Effector memory CD4-positive, alpha-beta T cell (primary cell): Measurements from ENCODE around the gene MPPED1.

Source experiments
- DNase-seq, 3 donors: peaks; one replicate each; pipeline ENCODE4 v3.0.0-alpha.2; 2020
- H3K27ac ChIP-seq: 2 replicates; pipeline ENCODE4 v1.7.0; 2013; ENCODE audit warnings: mild to moderate bottlenecking, low read length, moderate library complexity; ENCODE audit not compliant: insufficient read depth, poor library complexity, severe bottlenecking
- H3K27me3 ChIP-seq: replicated peaks from 2 replicates; pipeline ENCODE4 v1.7.0; 2013; ENCODE audit warnings: mild to moderate bottlenecking, low read length; ENCODE audit not compliant: insufficient read depth, control insufficient read depth, poor library complexity, severe bottlenecking
- H3K36me3 ChIP-seq: 2 replicates; pipeline ENCODE4 v1.7.0; 2013; ENCODE audit warnings: mild to moderate bottlenecking, low read length, moderate library complexity; ENCODE audit not compliant: control insufficient read depth, insufficient read depth
- H3K4me1 ChIP-seq: 2 replicates; pipeline ENCODE4 v1.7.0; 2013; ENCODE audit warnings: low read length, mild to moderate bottlenecking; ENCODE audit not compliant: control insufficient read depth, insufficient read depth, poor library complexity, severe bottlenecking
- H3K4me3 ChIP-seq: 2 replicates; pipeline ENCODE4 v1.7.0; 2013; ENCODE audit warnings: low read length, low read depth, mild to moderate bottlenecking; ENCODE audit not compliant: insufficient read depth, poor library complexity, severe bottlenecking
- H3K9me3 ChIP-seq: 2 replicates; pipeline ENCODE4 v1.7.0; 2013; ENCODE audit warnings: mild to moderate bottlenecking, low read length, moderate library complexity; ENCODE audit not compliant: control insufficient read depth

MPPED1 gene

DNA sequence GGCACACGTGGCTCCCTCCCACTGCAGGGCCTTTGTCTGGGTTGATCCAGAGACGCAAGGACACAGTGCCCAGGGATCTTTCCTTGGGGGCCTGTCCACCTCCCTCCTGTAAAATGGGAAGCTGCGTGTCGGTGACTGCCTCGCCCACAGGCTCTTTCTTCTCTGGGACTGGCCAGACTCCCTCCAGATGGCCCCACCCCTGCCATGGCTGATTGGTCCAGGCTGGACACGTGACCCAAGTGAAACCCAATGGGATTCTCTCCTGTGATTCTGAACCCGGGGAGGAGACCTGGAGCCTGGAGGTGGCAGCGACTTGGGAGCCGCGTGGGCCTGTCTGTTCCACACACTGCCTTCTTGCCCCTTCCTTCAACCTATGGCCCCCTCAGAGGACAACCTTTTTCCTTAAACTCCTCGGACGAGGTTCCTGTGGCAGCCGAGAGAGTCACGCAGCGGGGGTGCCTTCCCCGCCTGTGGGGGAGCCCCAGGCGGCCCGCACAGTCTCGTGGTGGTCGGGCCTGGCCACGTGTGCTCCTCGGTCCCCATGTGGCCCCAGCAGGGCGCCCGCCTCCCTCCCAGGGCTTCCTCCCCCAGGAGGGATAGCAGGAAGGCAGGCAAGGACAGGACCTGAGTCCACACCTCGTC lies 12.4 kb upstream of the MPPED1 start:
- no peaks in the 10 kb centered on the region for H3K36me3 ChIP-seq
- H3K27ac ChIP-seq: no peak overlapping the region
- H3K4me3 ChIP-seq: no peak overlapping the region
- DNase-seq: no peak
- no peaks in the 10 kb centered on the region for H3K27me3 ChIP-seq
- H3K4me1 ChIP-seq: no peaks in the 10 kb centered on the region
- no peaks in the 10 kb centered on the region for H3K9me3 ChIP-seq

DNA sequence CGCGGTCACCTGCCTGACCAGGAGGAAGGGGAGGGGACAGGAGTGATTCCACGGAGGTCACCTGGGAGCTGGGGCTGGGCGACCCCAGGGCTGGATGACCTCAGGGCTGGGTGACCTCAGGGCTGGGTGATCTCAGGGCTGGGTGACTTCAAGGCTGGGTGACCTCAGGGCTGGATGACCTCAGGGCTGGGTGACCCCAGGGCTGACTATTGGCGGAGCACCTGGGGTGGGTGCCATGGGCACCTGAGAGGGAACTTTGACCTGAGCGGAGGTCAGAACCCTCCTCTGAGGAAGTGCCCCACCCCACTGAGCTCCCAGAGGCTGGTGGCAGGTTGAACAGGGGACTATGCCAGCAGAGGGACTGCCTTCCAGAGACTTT lies 11.8 kb upstream of the MPPED1 start:
- Histone ChIP-seq H3K4me1 (no peaks in the 10 kb centered on the region), H3K9me3 (no peaks in the 10 kb centered on the region), H3K36me3 (no peaks in the 10 kb centered on the region), H3K4me3 (no peak overlapping the region), H3K27me3 (no peaks in the 10 kb centered on the region), H3K27ac (no peak overlapping the region)
- no peak for DNase-seq

DNA sequence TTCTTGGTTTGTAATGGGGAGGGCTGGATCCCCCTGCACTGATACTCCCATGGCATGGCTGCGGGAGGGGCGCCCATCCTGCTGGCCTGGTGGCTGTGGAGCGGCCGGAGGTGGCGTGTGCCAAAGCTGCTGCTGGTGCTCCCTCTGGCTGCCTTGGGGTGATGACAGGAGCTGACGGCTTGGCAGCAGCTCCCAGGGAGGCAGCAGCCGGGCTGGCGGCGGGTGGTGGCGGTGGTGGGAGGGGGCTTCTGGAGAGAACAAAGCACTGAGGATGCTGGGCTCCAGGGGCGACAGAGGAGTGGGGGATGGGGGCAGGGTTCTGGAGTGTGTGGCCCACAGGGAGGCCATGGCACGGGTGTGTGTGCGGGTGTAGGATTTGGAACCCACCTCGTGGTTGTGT lies 11.4 kb upstream of the MPPED1 start:
- no peaks in the 10 kb centered on the region for H3K9me3 ChIP-seq
- no peaks in the 10 kb centered on the region for H3K27me3 ChIP-seq
- no peak overlapping the region for H3K27ac ChIP-seq
- no peaks in the 10 kb centered on the region for H3K4me1 ChIP-seq
- H3K36me3 ChIP-seq: no peaks in the 10 kb centered on the region
- H3K4me3 ChIP-seq: no peak overlapping the region
- DNase-seq: no peak

GRCh38 chr22:43401233-43401632 lies 10.6 kb upstream of the MPPED1 start:
- Histone ChIP-seq H3K9me3 (no peaks in the 10 kb centered on the region), H3K4me1 (no peaks in the 10 kb centered on the region), H3K27ac (no peak overlapping the region), H3K27me3 (no peaks in the 10 kb centered on the region), H3K4me3 (no peak overlapping the region), H3K36me3 (no peaks in the 10 kb centered on the region)
- no peak for DNase-seq

GRCh38 chr22:43401661-43402060 lies 10.2 kb upstream of the MPPED1 start:
- no peaks in the 10 kb centered on the region for H3K36me3 ChIP-seq
- H3K4me3 ChIP-seq: no peak overlapping the region
- no peaks in the 10 kb centered on the region for H3K4me1 ChIP-seq
- H3K9me3 ChIP-seq: no peaks in the 10 kb centered on the region
- no peak for DNase-seq
- no peak overlapping the region for H3K27ac ChIP-seq
- no peaks in the 10 kb centered on the region for H3K27me3 ChIP-seq

DNA sequence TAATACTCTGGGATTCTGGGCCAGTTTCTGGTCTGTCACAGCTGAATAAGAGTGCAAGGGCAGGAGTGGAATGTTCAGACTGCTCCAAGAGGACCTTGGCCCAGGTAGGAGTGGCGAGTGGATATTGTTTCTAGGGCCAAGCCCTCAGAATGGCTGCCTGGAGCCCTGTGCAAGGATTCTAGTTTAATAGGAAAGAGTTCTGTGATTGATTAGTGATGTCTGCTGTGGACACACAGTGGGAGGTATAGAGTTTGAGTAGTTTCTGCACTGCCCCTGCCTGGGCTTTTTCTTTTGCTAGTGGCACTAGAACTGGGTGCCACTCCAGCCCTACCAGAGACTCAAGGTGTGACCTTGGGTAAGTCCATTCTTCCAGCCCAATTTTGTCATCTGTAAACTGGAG lies 9.7 kb upstream of the MPPED1 start:
- Histone ChIP-seq H3K9me3 (no peaks in the 10 kb centered on the region), H3K4me1 (no peaks in the 10 kb centered on the region), H3K27me3 (no peaks in the 10 kb centered on the region), H3K4me3 (no peak overlapping the region), H3K27ac (no peak overlapping the region), H3K36me3 (no peaks in the 10 kb centered on the region)
- no peak for DNase-seq

GRCh38 chr22:43404673-43405385 lies 7.0 kb upstream of the MPPED1 start:
- DNase-seq: no peak
- H3K4me3 ChIP-seq: no peak overlapping the region
- H3K4me1 ChIP-seq: no peaks in the 10 kb centered on the region
- H3K27ac ChIP-seq: no peak overlapping the region
- H3K36me3 ChIP-seq: no peaks in the 10 kb centered on the region
- no peaks in the 10 kb centered on the region for H3K27me3 ChIP-seq
- H3K9me3 ChIP-seq: no peaks in the 10 kb centered on the region

DNA sequence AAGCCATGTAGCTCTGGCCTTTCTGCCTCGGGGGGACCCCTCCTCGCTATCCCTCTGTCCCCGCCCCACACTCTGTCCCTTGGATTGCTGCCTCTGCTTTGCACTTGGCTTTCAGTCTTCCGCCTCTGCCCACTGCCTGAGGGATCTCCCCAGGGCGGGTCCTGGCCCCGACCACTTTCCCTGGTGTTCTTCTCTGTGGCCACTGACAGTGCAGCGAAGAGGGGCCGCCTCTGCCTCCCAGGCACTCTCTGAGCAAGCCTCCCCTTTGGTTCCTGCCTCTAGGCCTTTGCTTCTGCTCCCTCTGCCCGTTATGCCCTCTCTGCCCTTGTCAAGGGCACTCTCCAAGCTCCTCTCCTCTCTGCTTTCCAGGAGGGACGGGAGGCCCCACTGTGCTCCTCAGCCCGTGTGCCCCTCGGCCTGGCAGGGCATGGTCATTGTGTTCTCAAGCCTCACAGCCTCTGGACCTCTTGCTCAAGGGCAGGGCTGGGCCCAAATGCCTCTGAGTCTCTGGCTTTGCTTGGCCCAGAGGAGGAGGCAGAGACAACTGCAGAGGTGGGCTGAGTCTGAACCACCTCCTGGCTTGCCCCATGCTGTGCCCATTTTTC lies 5.5 kb upstream of the MPPED1 start:
- H3K27ac ChIP-seq: no peak overlapping the region
- H3K27me3 ChIP-seq: peaks cover 13% of the 10 kb centered on the region
- DNase-seq: no peak
- no peaks in the 10 kb centered on the region for H3K4me1 ChIP-seq
- no peaks in the 10 kb centered on the region for H3K36me3 ChIP-seq
- no peak overlapping the region for H3K4me3 ChIP-seq
- H3K9me3 ChIP-seq: no peaks in the 10 kb centered on the region

DNA sequence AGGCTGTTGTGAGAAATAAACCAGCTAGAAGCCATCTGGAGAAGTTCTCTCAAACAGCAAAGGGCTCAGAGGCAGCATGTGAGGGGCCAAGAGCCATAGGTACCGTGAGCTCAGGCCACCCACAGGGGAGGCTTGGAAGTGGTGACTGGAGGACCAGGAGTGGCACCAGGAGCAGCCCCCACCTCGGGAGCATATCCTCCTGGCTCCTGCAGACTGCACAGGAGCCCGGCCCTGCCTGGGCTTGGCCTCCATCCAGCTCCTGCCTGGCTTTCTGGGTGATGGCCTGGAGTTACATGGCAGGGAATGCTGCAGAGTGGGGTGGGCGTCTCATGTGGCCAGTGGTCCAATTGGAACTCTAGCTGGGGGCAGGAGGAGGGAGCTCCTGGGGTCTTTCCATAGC lies 4.2 kb upstream of the MPPED1 start:
- H3K4me3 ChIP-seq: no peak overlapping the region
- no peaks in the 10 kb centered on the region for H3K4me1 ChIP-seq
- no peaks in the 10 kb centered on the region for H3K36me3 ChIP-seq
- H3K9me3 ChIP-seq: no peaks in the 10 kb centered on the region
- peaks cover 13% of the 10 kb centered on the region for H3K27me3 ChIP-seq
- no peak overlapping the region for H3K27ac ChIP-seq
- DNase-seq: no peak

DNA sequence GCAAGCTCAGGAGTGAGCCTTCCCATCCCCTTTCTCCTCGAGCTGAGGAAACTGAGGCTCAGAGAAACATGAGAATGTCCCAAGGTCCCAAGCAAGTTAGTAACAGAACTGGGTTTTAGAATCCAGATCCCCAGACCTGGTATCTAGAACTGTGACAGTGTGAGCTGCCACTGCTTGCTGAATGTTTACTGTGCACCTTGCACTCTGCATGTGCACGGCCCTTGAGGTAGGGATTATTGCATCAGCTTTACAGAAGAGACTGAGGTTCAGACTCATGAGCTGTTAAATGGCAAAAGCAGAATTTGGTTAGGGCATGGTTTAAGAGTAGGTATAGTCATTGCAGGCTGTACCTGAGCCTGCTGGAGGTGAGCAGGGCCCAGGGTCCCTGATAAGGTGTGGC lies 3.8 kb upstream of the MPPED1 start:
- Histone ChIP-seq H3K4me3 (no peak overlapping the region), H3K27ac (no peak overlapping the region), H3K9me3 (no peaks in the 10 kb centered on the region), H3K27me3 (peaks cover 13% of the 10 kb centered on the region), H3K4me1 (no peaks in the 10 kb centered on the region), H3K36me3 (no peaks in the 10 kb centered on the region)
- no peak for DNase-seq
